ENCODE results near the gene OSBPL2. TPM values are rescaled to one million over a fixed set of nuclear protein-coding genes. Genes with fewer than 3 reads are reported as not detected.

OSBPL2 gene
- total and polyA plus RNA-seq, 7 experiments from 2014 or later, result 14.6 to 80.8 (median 58.3) TPM

DNA sequence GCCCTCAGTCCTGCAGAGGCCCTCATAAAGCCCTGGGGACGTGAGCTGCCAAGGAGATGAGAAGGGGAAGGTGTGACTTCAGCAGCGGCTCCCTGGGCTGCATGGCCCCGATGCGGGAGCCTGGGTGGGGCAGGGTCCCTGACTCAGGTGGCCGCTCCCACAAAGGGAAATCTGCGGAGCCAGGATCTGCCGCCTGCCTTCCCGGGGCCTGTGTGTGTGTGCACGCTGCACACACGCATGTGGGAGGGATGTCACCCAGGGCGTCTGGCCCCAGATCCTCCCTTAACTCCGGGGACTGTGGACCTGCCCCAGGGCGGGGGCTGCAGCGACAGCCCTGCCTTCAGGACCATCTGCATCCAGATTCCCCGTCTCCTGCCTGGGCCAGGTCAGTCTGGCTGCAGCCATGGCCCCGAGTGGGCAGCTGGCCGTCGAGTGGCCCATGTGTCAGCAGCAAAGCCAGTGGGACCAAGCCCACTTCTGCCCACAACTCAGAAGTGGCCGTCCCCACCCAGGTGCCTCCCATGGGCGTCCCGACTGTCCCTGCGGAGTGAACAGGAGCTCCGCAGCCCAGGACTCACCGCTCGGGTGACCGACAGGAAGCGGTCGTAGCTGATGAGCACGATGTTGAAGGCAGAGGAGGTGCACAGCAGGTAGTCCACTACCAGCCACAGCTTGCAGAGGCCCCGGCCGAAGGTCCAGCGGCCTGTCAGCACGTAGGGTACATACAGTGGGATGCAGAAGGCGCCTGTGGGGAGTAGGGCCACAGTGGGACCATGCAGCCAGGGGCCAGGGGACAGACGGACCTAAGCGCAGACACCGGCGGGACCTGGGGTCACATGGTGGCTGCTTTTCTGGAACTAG, 20.2 kb upstream of the OSBPL2 start:
- intact Hi-C loops (cut with micrococcal nuclease), result no loop called here
- H3K36me3 ChIP-seq (ENCODE audit: control insufficient read depth in 2 of 3, insufficient read depth in 3 of 3, low read length in 3 of 3), result no peaks in the 10 kb centered on the region
- H3K27ac ChIP-seq (ENCODE audit: low read depth, low read length), result no peak overlapping the region
- no peaks in the 10 kb centered on the region for H3K9me3 Mint-ChIP-seq
- peak overlapping the region in 2 of 10 donors; percentile 9 to 60 for H3K4me3 Mint-ChIP-seq
- H3K27ac Mint-ChIP-seq, result no peak overlapping the region
- no peak for ATAC-seq
- ChIA-PET POLR2A (no interaction called here), CTCF (no interaction called here)
- H3K27me3 Mint-ChIP-seq, result peaks cover 11 to 54% (median 27%) of the 10 kb centered on the region in 5 donors
- H3K27me3 ChIP-seq (ENCODE audit: control insufficient read depth in 2 of 2, insufficient read depth in 2 of 2, low read length in 2 of 2), result peaks cover 0 to 24% of the 10 kb centered on the region in 2 donors
- no peak overlapping the region for H3K4me3 ChIP-seq (ENCODE audit: low read length)
- no peak for DNase-seq
- no peaks in the 10 kb centered on the region for H3K9me3 ChIP-seq (ENCODE audit: control insufficient read depth in 2 of 3, low read length in 3 of 3)
- no peaks in the 10 kb centered on the region for H3K36me3 Mint-ChIP-seq
- no peaks in the 10 kb centered on the region for H3K4me1 ChIP-seq (ENCODE audit: control insufficient read depth in 2 of 2, insufficient read depth in 2 of 2, low read length in 2 of 2)
- peaks cover 0 to 5% (median 3%) of the 10 kb centered on the region in 7 donors for H3K4me1 Mint-ChIP-seq

DNA sequence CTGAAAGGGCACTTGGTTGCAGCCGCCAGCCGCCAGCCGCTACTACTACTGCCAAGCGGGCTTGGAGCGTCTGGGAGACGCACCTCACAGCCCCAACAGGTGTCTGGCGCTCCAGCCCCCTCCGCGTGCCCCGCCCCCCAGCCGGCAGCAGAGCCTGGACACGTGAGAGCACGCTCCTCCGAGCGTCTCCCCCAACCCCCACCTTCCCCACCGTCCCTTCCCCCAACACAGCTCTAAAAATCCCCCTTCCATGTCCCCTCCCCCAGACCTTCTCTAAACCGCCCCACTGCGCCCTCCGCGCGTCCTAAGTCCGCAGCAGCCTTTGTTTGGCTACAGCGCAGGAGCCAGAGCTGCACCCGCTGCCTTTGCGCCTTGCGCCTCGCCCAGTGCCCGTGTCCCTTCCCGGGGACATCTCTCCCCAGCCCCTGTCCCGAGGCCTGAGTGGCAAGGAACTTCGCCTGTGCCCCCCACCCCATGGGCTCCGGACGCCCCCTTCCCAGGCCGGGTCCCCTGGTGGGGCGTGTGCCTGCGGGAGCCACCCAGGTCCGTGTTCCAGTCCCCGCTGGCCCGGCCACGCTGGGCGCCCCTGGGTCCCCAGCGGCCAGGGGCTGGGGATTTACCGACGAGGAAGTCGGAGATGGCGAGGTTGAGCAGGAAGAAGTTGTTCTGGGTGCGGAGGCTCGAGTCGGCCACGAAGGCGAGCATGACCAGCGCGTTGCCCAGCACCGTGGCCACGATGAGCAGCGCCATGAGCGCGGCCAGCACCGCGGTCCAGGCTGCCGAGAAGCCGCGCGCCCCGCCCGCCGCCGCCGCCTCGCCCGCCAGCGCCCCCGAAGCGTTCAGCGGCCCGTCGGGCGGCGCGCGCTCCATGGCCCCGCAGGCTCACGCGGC, 19.0 kb upstream of the OSBPL2 start:
- Mint-ChIP-seq H3K36me3 (no peaks in the 10 kb centered on the region), H3K27ac (no peak overlapping the region), H3K4me1 (peaks cover 0 to 5% (median 3%) of the 10 kb centered on the region in 7 donors), H3K27me3 (peaks cover 11 to 50% (median 27%) of the 10 kb centered on the region in 5 donors), H3K9me3 (no peaks in the 10 kb centered on the region), H3K4me3 (peak overlapping the region in 8 of 10 donors; percentile 17 to 83 (median 46))
- H3K36me3 ChIP-seq (ENCODE audit: control insufficient read depth in 2 of 3, insufficient read depth in 3 of 3, low read length in 3 of 3), result no peaks in the 10 kb centered on the region
- ChIA-PET POLR2A (no interaction called here), CTCF (no interaction called here)
- intact Hi-C loops (cut with micrococcal nuclease), result no loop called here
- H3K4me3 ChIP-seq (ENCODE audit: low read length), result no peak overlapping the region
- H3K9me3 ChIP-seq (ENCODE audit: control insufficient read depth in 2 of 3, low read length in 3 of 3), result no peaks in the 10 kb centered on the region
- no peak overlapping the region for H3K27ac ChIP-seq (ENCODE audit: low read depth, low read length)
- no peaks in the 10 kb centered on the region for H3K4me1 ChIP-seq (ENCODE audit: control insufficient read depth in 2 of 2, insufficient read depth in 2 of 2, low read length in 2 of 2)
- DNase-seq, result no peak
- peak; percentile 29 for ATAC-seq
- H3K27me3 ChIP-seq (ENCODE audit: control insufficient read depth in 2 of 2, insufficient read depth in 2 of 2, low read length in 2 of 2), result peaks cover 0 to 24% of the 10 kb centered on the region in 2 donors

DNA sequence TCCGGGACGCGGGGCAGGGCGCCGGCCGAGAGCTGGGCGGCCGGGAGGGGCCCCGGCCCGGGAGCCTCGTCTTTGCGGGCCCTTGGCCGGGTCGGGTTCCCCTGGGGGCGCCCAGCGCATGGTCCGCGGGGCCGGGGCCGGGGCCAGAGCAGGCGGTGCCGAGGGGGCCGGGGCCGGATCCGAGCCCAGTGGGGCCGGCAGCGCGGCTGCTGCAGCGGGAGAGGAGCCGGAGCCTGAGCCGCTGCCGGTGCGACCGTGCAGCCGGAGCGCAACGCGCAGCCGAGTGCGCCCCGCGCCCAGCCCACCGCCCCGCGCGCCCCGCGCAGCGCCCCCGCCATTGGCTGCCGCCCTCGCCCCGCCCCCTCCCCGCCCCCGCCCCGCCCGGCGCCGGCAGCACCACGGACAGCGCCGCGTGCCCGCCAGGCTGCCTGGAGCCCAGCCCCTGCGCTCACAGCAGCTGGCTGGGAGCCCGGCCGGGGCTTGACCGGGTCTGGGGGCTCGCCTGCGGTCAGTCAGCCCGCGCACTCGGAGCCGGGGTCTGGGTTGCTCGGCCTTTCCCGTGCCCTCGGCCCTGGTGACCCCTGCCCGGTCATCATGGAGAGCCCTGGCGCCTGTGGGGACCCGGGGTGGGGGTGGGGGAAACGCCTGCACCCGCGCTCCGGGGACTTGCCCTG, 18.2 kb upstream of the OSBPL2 start, which contains the start of gene HRH3:
TSS of gene HRH3 (minus strand) at position 287 of the 674 bp plus-strand sequence. CDS start 308 bp downstream, outside the sequence.
- no peaks in the 10 kb centered on the region for H3K36me3 ChIP-seq (ENCODE audit: control insufficient read depth in 2 of 3, insufficient read depth in 3 of 3, low read length in 3 of 3)
- DNase-seq (peak in 8 of 9 donors; percentile 25 to 69 (median 47)), ATAC-seq (peak; percentile 87)
- no peak within 1 kb of the TSS for H3K27ac ChIP-seq (ENCODE audit: low read depth, low read length)
- H3K27me3 ChIP-seq (ENCODE audit: control insufficient read depth in 2 of 2, insufficient read depth in 2 of 2, low read length in 2 of 2), result peaks cover 0 to 24% of the 10 kb centered on the region in 2 donors
- H3K4me1 ChIP-seq (ENCODE audit: control insufficient read depth in 2 of 2, insufficient read depth in 2 of 2, low read length in 2 of 2), result no peaks in the 10 kb centered on the region
- ChIA-PET CTCF (no interaction called here), POLR2A (no interaction called here)
- peaks cover 0 to 5% (median 3%) of the 10 kb centered on the region in 7 donors for H3K4me1 Mint-ChIP-seq
- no peaks in the 10 kb centered on the region for H3K36me3 Mint-ChIP-seq
- H3K27ac Mint-ChIP-seq, result no peak within 1 kb of the TSS
- no peak within 1 kb of the TSS for H3K4me3 ChIP-seq (ENCODE audit: low read length)
- no peaks in the 10 kb centered on the region for H3K9me3 Mint-ChIP-seq
- peaks cover 17 to 52% (median 30%) of the 10 kb centered on the region in 5 donors for H3K27me3 Mint-ChIP-seq
- no peaks in the 10 kb centered on the region for H3K9me3 ChIP-seq (ENCODE audit: control insufficient read depth in 2 of 3, low read length in 3 of 3)
- H3K4me3 Mint-ChIP-seq, result peak within 1 kb of the TSS in 9 of 10 donors; percentile 20 to 83 (median 47)
- intact Hi-C loops (cut with micrococcal nuclease), result loop anchor here (1.0 to 2.0 kb wide), 2 partner anchors 18 to 19 kb away; partner anchors contain the start of gene OSBPL2 (in 2 of the 2)

DNA sequence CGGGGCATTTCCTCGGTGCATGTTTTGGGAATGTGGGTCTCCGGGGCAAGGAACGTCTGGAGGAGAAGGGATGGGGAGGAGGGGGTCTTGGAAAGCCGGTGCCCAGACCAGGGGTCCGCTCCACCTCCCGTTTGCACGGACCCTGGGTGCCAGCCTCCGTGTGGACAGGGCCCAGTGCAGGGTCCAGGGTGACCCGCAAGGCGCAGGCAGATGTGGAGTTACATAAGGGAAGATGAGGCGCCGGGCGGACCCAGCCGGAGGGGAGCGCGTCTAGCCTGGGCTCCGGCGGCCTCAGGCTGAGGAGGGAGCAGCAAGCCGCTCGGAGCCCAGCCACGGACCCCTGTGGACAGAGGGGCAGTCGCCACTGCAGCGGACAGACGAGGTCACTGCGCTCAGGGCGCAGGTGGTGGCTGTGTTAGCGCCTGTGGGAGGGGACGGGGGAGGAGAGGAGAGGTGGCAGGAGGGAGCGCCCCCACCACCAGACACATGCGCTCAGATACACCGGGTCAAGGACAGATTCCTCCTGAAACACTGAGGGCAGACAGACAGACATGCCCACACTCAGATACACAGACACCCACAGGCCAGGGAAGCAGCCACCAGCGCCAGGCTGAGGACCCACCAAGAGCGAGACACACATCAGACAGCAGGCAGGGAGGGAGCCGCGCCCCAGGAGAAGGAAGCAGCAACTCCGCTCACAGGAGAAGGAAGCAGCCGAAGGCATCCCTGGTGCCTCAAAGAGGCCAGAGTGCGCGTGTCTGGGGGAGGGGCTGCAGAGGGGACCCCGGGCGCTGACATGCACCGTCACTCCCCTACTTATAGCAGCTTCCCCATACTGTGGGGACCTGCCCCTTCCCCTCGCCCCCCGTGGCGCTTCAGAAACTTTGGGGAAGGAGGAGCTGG, 17.4 kb upstream of the OSBPL2 start:
- H3K27me3 ChIP-seq (ENCODE audit: control insufficient read depth in 2 of 2, insufficient read depth in 2 of 2, low read length in 2 of 2), result peaks cover 0 to 26% of the 10 kb centered on the region in 2 donors
- ChIA-PET CTCF (no interaction called here), POLR2A (no interaction called here)
- ATAC-seq, result no peak
- H3K27ac Mint-ChIP-seq, result no peak overlapping the region
- DNase-seq, result no peak
- no peaks in the 10 kb centered on the region for H3K4me1 ChIP-seq (ENCODE audit: control insufficient read depth in 2 of 2, insufficient read depth in 2 of 2, low read length in 2 of 2)
- intact Hi-C loops (cut with micrococcal nuclease), result loop anchor here (1.0 to 2.0 kb wide), 2 partner anchors 17 to 18 kb away; partner anchors contain the start of gene OSBPL2 (in 2 of the 2)
- H3K36me3 Mint-ChIP-seq, result no peaks in the 10 kb centered on the region
- H3K9me3 Mint-ChIP-seq, result no peaks in the 10 kb centered on the region
- H3K27ac ChIP-seq (ENCODE audit: low read depth, low read length), result no peak overlapping the region
- no peak overlapping the region for H3K4me3 ChIP-seq (ENCODE audit: low read length)
- H3K4me3 Mint-ChIP-seq, result peak overlapping the region in 7 of 10 donors; percentile 29 to 63 (median 45)
- H3K36me3 ChIP-seq (ENCODE audit: control insufficient read depth in 2 of 3, insufficient read depth in 3 of 3, low read length in 3 of 3), result no peaks in the 10 kb centered on the region
- H3K27me3 Mint-ChIP-seq, result peaks cover 17 to 53% (median 30%) of the 10 kb centered on the region in 5 donors
- H3K9me3 ChIP-seq (ENCODE audit: control insufficient read depth in 2 of 3, low read length in 3 of 3), result no peaks in the 10 kb centered on the region
- H3K4me1 Mint-ChIP-seq, result peaks cover 0 to 5% (median 3%) of the 10 kb centered on the region in 7 donors

DNA sequence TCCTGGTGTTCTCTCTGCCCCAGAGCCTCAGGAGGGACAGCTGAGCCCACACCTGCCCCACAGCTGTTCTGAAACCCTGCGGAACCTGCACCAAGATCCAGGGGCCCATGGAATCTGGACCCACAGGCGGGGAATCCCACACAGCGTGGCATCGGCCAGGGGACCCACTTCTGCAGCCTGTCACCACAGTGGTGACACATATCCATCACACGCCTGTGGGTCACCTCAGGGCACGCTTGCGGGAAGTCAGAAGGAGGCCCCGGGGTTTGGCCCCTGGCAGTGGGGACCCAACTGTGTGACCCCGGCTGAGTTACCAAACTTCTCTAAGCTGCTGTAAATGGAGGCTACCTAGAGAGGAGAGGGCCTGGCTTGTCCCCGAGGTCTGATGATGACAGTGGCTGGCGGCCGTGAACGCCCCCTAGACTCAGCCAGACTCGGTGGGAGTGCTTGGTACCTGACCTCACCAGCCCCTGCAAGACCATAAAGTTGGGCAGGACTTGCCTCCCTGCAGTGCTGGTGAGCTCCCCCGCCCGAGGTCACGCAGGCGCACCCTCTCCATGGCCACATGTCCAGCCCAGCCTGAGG, 16.0 kb upstream of the OSBPL2 start:
- Mint-ChIP-seq H3K4me3 (no peak overlapping the region), H3K36me3 (no peaks in the 10 kb centered on the region), H3K27ac (no peak overlapping the region), H3K4me1 (peaks cover 0 to 5% (median 3%) of the 10 kb centered on the region in 7 donors), H3K9me3 (no peaks in the 10 kb centered on the region), H3K27me3 (peaks cover 17 to 61% (median 28%) of the 10 kb centered on the region in 5 donors)
- Histone ChIP-seq H3K4me3 (ENCODE audit: low read length) (no peak overlapping the region), H3K9me3 (ENCODE audit: control insufficient read depth in 2 of 3, low read length in 3 of 3) (no peaks in the 10 kb centered on the region), H3K36me3 (ENCODE audit: control insufficient read depth in 2 of 3, insufficient read depth in 3 of 3, low read length in 3 of 3) (no peaks in the 10 kb centered on the region), H3K4me1 (ENCODE audit: control insufficient read depth in 2 of 2, insufficient read depth in 2 of 2, low read length in 2 of 2) (no peaks in the 10 kb centered on the region), H3K27me3 (ENCODE audit: control insufficient read depth in 2 of 2, insufficient read depth in 2 of 2, low read length in 2 of 2) (peaks cover 0 to 27% of the 10 kb centered on the region in 2 donors), H3K27ac (ENCODE audit: low read depth, low read length) (no peak overlapping the region)
- DNase-seq, result no peak
- intact Hi-C loops (cut with micrococcal nuclease), result no loop called here
- ChIA-PET CTCF (no interaction called here), POLR2A (no interaction called here)
- no peak for ATAC-seq
